Activated CD8-positive, alpha-beta T cell treated with anti-CD3 and anti-CD28 coated beads for 36 hours (primary cell): ENCODE results near the gene NFE2L1. TPM values are rescaled to one million over a fixed set of nuclear protein-coding genes. Genes with fewer than 3 reads are reported as not detected.
"Not testable (repeated sequence)": the region's sequence is repeated elsewhere in the genome, so short reads cannot be mapped to it uniquely, and the experiment has no call there.

Experiments
- ATAC-seq: fragments of 200-7000 bp; cut with Tn5 transposase; one replicate; pipeline ENCODE4 v1.10.0; 2021; ENCODE audit warnings: mild to moderate bottlenecking, moderate library complexity
- CTCF ChIA-PET: fragments of 350-600 bp; sonication (Branson Sonifier 250); formaldehyde crosslinking; loops from one replicate; lab custom pipeline; 2021; ENCODE audit warnings: antibody characterized with exemption; lab: Charles Lee
- POLR2A ChIA-PET: fragments of 350-600 bp; sonication (Branson Sonifier 250); formaldehyde crosslinking; loops from one replicate; lab custom pipeline; 2021; ENCODE audit warnings: antibody characterized with exemption; lab: Charles Lee
- DNase-seq: peaks from one replicate; pipeline ENCODE4 v3.0.0-alpha.2; 2020
- H3K27ac Mint-ChIP-seq: one replicate; pipeline ENCODE4 v1.8.0; 2021; ENCODE audit warnings: mild to moderate bottlenecking, mixed read lengths
- H3K27me3 Mint-ChIP-seq: one replicate; pipeline ENCODE4 v1.8.0; 2021; ENCODE audit warnings: mixed read lengths
- H3K36me3 Mint-ChIP-seq: one replicate; pipeline ENCODE4 v1.8.0; 2021; ENCODE audit warnings: low read depth, mixed read lengths
- H3K4me1 Mint-ChIP-seq: one replicate; pipeline ENCODE4 v1.8.0; 2021; ENCODE audit warnings: low read depth, mixed read lengths
- H3K4me3 Mint-ChIP-seq: one replicate; pipeline ENCODE4 v1.8.0; 2021; ENCODE audit warnings: mild to moderate bottlenecking, moderate library complexity, mixed read lengths
- H3K9me3 Mint-ChIP-seq: one replicate; pipeline ENCODE4 v1.8.0; 2021; ENCODE audit warnings: mixed read lengths
- CTCF ChIP-seq: fragments of 200-600 bp; IDR thresholded peaks from one replicate; pipeline ENCODE4 v1.8.0; 2022; ENCODE audit warnings: antibody characterized with exemption, mild to moderate bottlenecking
- intact Hi-C: fragments of 100-400 bp; cut with micrococcal nuclease; formaldehyde crosslinking; loops from one replicate; pipeline ENCODE4 v1.10.0; 2022
- total RNA-seq, 2 experiments: library from RNA; stranded (reverse); gene quantifications; one replicate each; pipeline ENCODE4 v1.2.3, GENCODE V29; 2021

NFE2L1 gene
- total RNA-seq, 2 experiments from 2014 or later = 88.3 to 90.3 TPM

DNA sequence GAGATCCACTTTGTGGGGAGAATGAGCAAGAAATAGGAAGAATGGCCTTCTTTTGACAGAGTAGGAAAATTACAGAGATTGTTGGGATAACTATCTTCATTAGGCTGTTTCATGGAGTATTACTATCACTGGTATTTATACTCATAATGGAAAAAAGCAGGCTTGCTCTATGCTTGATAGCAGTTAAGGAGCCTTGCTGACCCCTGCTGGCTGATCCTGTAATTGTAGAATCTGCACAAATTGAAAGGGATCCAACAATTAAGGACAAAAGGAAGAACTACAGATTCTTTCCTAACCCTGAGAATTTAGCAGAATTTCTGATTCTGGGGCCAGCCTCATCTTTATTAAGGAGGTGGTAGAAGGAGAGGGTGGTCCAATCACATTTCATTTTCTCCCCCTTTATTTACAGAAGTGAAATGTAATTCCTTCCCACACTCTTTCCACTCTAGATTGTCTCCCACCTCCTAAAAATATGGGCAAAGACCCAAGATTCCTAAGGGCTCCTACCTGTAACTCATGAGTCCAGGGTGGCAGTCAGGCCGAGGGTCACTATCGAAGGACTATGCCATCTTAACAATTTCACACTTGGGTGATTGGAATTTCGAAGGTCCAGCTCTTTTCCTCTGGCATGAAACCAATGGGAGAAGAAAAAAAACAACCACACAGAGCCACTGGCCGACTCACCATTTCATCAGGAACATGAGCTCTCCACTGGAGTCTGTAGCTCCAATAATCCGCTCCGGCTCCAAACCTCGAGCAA, 26.3 kb downstream of the NFE2L1 start:
- CTCF ChIA-PET = interaction anchor here (0.7 to 20.3 kb wide), 24 partner anchors 8 to 125 kb away, joined by 3 to 283 read pairs (median 4); partner anchors contain the start of gene NFE2L1
- peak; percentile 79 for TF ChIP-seq CTCF
- H3K4me1 Mint-ChIP-seq = no peaks in the 10 kb centered on the region
- intact Hi-C loops = loop anchor here (1.0 kb wide), 1 partner anchor 48 kb away; no protein-coding TSS in a partner anchor
- DNase-seq (peak; percentile 89), ATAC-seq (peak; percentile 90)
- no peak overlapping the region for H3K27ac Mint-ChIP-seq
- H3K36me3 Mint-ChIP-seq = peaks cover 20% of the 10 kb centered on the region
- no peaks in the 10 kb centered on the region for H3K27me3 Mint-ChIP-seq
- POLR2A ChIA-PET = interaction anchor here (1.0 to 1.7 kb wide), 3 partner anchors 10 to 48 kb away, joined by 3 to 10 read pairs (median 4); no protein-coding TSS in a partner anchor
- no peak overlapping the region for H3K4me3 Mint-ChIP-seq
- H3K9me3 Mint-ChIP-seq = no peaks in the 10 kb centered on the region

- H3K27ac Mint-ChIP-seq, H3K9me3 Mint-ChIP-seq: not testable (repeated sequence)
- POLR2A ChIA-PET = interaction anchor here (0.8 to 1.2 kb wide), 2 partner anchors 50 to 128 kb away, joined by 3 to 4 read pairs; no protein-coding TSS in a partner anchor
Observed at GRCh38 chr17:48077152-48077551, 29.0 kb downstream of the NFE2L1 start.

GRCh38 chr17:48081858-48082257, 33.7 kb downstream of the NFE2L1 start:
- no peak overlapping the region for H3K27ac Mint-ChIP-seq
- no peak overlapping the region for H3K4me3 Mint-ChIP-seq
- ChIA-PET POLR2A (interaction anchor here (2.0 kb wide), 1 partner anchor 51 kb away, joined by 6 read pairs; no protein-coding TSS in a partner anchor), CTCF (interaction anchor here (0.8 to 20.3 kb wide), 13 partner anchors 7 to 67 kb away, joined by 3 to 283 read pairs (median 26); partner anchors contain the start of gene SNX11)
- no peaks in the 10 kb centered on the region for H3K9me3 Mint-ChIP-seq
- no peak for ATAC-seq
- intact Hi-C loops = loop anchor here (2.0 kb wide), 1 partner anchor 49 kb away; no protein-coding TSS in a partner anchor
- no peaks in the 10 kb centered on the region for H3K27me3 Mint-ChIP-seq
- DNase-seq = no peak
- peaks cover 10% of the 10 kb centered on the region for H3K4me1 Mint-ChIP-seq
- no peak for TF ChIP-seq CTCF
- H3K36me3 Mint-ChIP-seq = no peaks in the 10 kb centered on the region

More at GRCh38 chr17:48077152-48077551, 29.0 kb downstream of the NFE2L1 start:
- DNase-seq, ATAC-seq, H3K4me3 Mint-ChIP-seq, H3K4me1 Mint-ChIP-seq, H3K27me3 Mint-ChIP-seq, intact Hi-C loops: not testable (repeated sequence)
- CTCF ChIA-PET = interaction anchor here (0.6 to 20.3 kb wide), 6 partner anchors 9 to 54 kb away, joined by 3 to 283 read pairs (median 71); partner anchors contain the start of gene NFE2L1
- H3K36me3 Mint-ChIP-seq = peaks cover 12% of the 10 kb centered on the region

GRCh38 chr17:48084932-48085331, 36.8 kb downstream of the NFE2L1 start:
- peaks cover 10% of the 10 kb centered on the region for H3K4me1 Mint-ChIP-seq
- DNase-seq (no peak), ATAC-seq (no peak)
- POLR2A ChIA-PET = interaction anchor here (0.7 to 1.4 kb wide), 2 partner anchors 39 to 749 kb away, joined by 3 read pairs; no protein-coding TSS in a partner anchor
- H3K36me3 Mint-ChIP-seq = no peaks in the 10 kb centered on the region
- no peak overlapping the region for H3K27ac Mint-ChIP-seq
- CTCF ChIA-PET = interaction anchor here (1.9 to 4.3 kb wide), 4 partner anchors 10 to 59 kb away, joined by 6 to 21 read pairs (median 12); no protein-coding TSS in a partner anchor
- intact Hi-C loops = no loop called here
- H3K27me3 Mint-ChIP-seq = no peaks in the 10 kb centered on the region
- H3K4me3 Mint-ChIP-seq = no peak overlapping the region
- no peak for TF ChIP-seq CTCF
- no peaks in the 10 kb centered on the region for H3K9me3 Mint-ChIP-seq

- DNase-seq = no peak
- Mint-ChIP-seq H3K36me3 (peaks cover 12% of the 10 kb centered on the region), H3K4me3 (no peak overlapping the region), H3K4me1 (peaks cover 13% of the 10 kb centered on the region), H3K27ac (no peak overlapping the region), H3K9me3 (no peaks in the 10 kb centered on the region), H3K27me3 (no peaks in the 10 kb centered on the region)
- TF ChIP-seq CTCF = no peak
- ATAC-seq = no peak
- CTCF ChIA-PET = interaction anchor here (1.3 to 1.6 kb wide), 2 partner anchors 13 to 19 kb away, joined by 5 to 6 read pairs; no protein-coding TSS in a partner anchor
- POLR2A ChIA-PET = interaction anchor here (1.2 to 1.6 kb wide), 2 partner anchors 16 to 28 kb away, joined by 3 read pairs; no protein-coding TSS in a partner anchor
- intact Hi-C loops = no loop called here
Observed at GRCh38 chr17:48093341-48094045, 45.3 kb downstream of the NFE2L1 start.
